GM21529 (cell line): ENCODE measurements around the gene RFNG.

Experiments used
- ATAC-seq: cut with Tn5 transposase; IDR thresholded peaks from one replicate; pipeline ENCODE4 v1.9.1; 2021; ENCODE audit not compliant: unreplicated experiment

The RFNG gene

DNA sequence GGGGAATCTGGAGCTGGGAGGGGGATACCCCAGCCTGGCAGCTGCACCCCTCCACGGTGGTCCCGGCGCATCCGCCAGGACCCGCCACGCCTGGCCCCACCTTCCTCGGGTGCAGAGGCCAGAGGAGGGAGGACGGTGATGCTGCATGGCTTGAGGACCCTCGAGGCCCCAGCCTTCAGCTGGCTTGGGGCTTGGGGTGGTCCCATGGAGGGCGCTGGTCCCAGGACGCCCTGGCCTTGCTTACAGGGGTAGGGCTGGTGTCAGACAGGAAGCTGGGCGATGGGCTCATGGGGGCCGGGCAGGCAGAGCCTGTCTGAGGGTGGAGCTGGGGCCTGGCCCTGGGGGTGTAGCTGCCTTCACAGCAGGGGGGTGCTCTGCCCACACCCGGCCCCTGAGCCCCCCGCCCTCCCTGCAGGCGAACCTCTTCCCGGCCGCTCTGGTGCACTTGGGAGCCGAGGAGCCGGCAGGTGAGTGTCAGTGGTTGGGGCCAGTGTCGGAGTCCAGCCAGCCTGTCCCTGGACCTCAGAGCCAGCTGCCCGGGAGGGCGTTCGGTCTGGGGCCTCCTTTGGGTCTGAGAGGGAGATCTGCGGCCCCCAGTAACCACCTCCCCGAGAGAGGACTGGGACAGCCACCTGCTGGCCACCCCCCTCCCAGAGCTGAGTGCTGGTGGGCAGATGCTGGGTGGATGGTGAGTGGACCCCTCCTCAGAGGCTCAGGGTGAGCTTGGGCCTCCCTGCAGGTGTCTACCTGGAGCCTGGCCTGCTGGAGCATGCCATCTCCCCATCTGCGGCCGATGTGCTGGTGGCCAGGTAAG is 35.3 kb downstream of the RFNG start:
- no peak for ATAC-seq

GRCh38 chr17:82015311-82015971 is 36.2 kb downstream of the RFNG start:
- ATAC-seq = no peak

DNA sequence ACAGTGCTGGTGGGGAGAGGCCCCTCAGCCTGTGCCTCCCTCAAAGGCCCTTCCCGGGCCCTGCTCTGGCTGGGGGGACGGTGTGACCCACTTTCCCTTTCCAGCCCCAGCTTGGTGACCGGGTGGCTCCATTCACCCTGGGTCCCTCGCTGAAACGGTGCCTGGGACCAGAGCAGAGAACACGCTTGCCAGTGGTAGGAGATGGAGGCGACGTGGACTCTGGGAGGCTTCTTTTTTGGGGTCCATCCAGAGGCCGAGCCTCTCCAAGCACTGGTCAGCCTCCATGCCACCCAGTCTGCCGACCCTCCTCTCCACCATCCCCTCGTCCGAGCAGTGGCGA is 36.7 kb downstream of the RFNG start:
- no peak for ATAC-seq

- ATAC-seq = no peak
Measured at GRCh38 chr17:82014432-82014831, 37.2 kb downstream of the RFNG start.

DNA sequence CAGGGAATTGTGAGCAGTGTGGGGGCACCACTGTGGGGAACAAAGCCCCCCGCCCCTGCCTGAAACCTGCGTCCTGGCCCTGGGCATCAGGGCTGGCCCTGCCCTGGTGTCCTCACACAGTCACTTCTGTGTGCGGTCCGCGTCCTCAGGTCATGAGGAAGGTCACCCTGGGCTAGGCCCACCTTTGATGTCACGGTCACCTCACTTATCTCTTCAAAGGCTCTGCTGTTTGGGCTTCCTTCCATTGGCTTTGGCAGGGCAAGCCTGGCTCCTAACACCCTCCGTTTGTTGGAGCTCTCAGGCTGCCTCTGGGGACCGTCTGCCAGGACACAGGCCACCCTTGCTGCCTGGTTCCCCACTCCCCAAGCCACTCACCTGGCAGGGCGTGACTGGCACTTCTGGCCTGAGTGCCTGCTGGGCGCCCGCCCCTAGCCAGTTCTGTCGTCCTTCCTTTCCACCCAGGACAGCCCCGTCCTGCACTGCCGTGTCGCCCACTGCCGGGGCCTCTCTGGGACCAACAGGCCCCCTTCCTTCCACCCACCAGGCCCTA is 37.8 kb downstream of the RFNG start:
- no peak for ATAC-seq

- ATAC-seq = no peak
Measured at GRCh38 chr17:82013341-82013740, 38.3 kb downstream of the RFNG start.

- ATAC-seq = no peak
Measured at GRCh38 chr17:82012640-82013295, 38.8 kb downstream of the RFNG start.

GRCh38 chr17:82012261-82012639 is 39.4 kb downstream of the RFNG start:
- ATAC-seq = no peak

DNA sequence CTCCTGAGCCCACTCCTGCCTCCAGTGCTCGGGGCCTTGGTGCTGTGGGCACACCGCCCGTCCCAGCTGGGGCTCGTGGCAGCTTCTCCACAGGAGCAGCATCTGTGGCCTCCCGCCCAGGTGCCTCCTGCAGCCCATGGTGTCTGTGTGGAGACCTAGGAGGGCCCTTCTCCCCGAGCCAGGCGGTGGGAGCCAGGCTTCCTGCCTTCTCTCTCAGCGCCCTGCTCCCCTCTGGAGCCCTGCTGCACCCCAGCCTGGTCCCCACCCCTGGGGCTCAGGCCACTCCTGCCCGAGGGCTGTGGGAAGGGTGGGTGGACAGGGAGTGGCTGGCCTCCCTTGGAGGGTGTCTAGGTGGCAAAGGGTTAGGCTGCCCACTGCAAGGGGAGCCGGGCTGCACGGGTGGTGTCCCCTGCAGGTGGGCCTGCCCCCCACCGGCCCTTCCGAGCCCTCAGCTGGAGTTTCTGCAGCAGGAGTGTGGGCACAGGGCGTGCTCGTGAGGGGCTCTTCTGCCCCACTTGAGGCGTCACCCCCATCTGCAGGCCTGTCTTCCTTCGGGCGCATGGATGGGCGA is 39.9 kb downstream of the RFNG start:
- no peak for ATAC-seq

GRCh38 chr17:82010575-82011525 is 40.8 kb downstream of the RFNG start:
- no peak for ATAC-seq

GRCh38 chr17:82009413-82009812 is 42.2 kb downstream of the RFNG start:
- ATAC-seq = no peak

GRCh38 chr17:82008941-82009405 is 42.6 kb downstream of the RFNG start:
- no peak for ATAC-seq

- ATAC-seq = no peak
Measured at GRCh38 chr17:82008258-82008940, 43.2 kb downstream of the RFNG start.

GRCh38 chr17:82007495-82008257 is 43.9 kb downstream of the RFNG start:
- ATAC-seq = no peak

DNA sequence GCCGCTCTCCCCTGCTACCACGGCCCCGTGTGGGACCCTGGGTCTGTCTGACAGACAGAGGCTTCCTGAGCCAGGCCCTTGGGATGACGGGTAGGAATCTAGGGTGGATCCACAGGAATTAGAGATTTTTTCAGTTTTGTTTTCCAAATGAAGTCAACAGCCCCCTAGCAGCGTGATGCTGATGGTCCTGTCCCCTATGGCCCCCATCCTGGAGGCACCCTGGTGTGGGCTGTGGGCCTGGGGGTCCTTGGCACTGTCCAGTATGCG is 44.5 kb downstream of the RFNG start:
- no peak for ATAC-seq

DNA sequence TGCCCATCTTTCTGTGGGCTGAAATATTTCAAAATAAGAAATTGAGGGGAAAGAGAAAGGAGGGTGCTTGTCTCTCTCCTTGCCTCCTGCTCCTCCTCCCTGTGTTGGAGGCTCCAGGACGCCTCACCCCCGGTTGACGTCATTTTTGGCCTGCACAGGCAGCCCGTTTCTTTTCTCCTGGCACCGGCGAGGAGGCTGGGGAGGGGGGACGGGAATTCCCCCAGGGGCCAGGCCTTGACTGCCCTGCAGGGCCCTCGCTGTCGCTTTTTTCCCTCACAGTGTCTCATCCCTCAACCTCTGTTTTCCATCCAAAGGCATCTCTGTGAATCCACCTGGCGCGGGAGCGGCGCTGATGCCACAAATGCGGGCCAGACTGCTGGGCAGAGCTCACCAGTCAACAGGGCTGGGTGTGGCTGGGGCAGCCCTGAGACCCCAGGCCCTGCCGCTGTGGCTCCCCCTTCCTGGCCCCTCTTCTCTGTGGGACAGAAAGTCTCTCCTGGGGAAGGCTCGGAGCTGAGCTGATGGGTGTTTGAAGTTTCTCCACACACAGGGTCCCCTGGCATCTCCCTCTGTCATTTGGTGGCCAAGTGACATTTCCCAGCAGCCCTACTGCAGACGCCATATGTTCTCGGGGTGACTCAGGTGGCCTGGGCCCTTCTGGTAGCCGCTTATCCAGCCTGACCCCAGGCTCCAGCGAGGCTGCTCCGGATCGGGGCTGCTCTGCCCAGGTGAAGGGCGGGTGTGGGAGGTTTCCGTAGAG is 45.0 kb downstream of the RFNG start:
- ATAC-seq = no peak

- ATAC-seq = no peak
Measured at GRCh38 chr17:82005701-82006348, 45.8 kb downstream of the RFNG start.
